22Rv1 (cell line): ENCODE results near the gene NRXN3.

Source experiments
- H3K27ac ChIP-seq: fragments of 450-650 bp; 2 replicates; pipeline ENCODE4 v1.5.1; 2017
- CTCF ChIP-seq: fragments of 450-650 bp; IDR thresholded peaks from 2 replicates; pipeline ENCODE4 v1.5.1; 2017; ENCODE audit warnings: mild to moderate bottlenecking
- ZFX ChIP-seq: fragments of 450-650 bp; IDR thresholded peaks from 2 replicates; pipeline ENCODE4 v1.6.1; 2017; ENCODE audit warnings: antibody characterized with exemption, borderline replicate concordance

Gene NRXN3

GRCh38 chr14:79562185-79562584, 1392.0 kb downstream of the NRXN3 start:
- TF ChIP-seq CTCF (no peak), ZFX (no peak)
- no peak overlapping the region for H3K27ac ChIP-seq

- TF ChIP-seq CTCF (no peak), ZFX (no peak)
- no peak overlapping the region for H3K27ac ChIP-seq
Observed at GRCh38 chr14:79564371-79564770, 1394.2 kb downstream of the NRXN3 start.

- TF ChIP-seq CTCF (no peak), ZFX (no peak)
- no peak overlapping the region for H3K27ac ChIP-seq
Observed at GRCh38 chr14:79567306-79567705, 1397.1 kb downstream of the NRXN3 start.

GRCh38 chr14:79568594-79568993, 1398.4 kb downstream of the NRXN3 start:
- no peak overlapping the region for H3K27ac ChIP-seq
- TF ChIP-seq CTCF (no peak), ZFX (no peak)

GRCh38 chr14:79569072-79569471, 1398.9 kb downstream of the NRXN3 start:
- no peak for TF ChIP-seq CTCF
- TF ChIP-seq ZFX = no peak
- no peak overlapping the region for H3K27ac ChIP-seq

- TF ChIP-seq ZFX (no peak), CTCF (no peak)
- no peak overlapping the region for H3K27ac ChIP-seq
Observed at GRCh38 chr14:79570648-79571047, 1400.5 kb downstream of the NRXN3 start.

GRCh38 chr14:79571366-79571765, 1401.2 kb downstream of the NRXN3 start:
- TF ChIP-seq CTCF = no peak

More at GRCh38 chr14:79571366-79571765, 1401.2 kb downstream of the NRXN3 start:
- H3K27ac ChIP-seq = no peak overlapping the region
